VCaP (cell line): ENCODE results near the gene DEPDC5.

ENCODE experiments used
- H3K27ac ChIP-seq: fragments of 450-650 bp; 2 replicates; pipeline ENCODE4 v1.5.1; 2017
- CTCF ChIP-seq: fragments of 450-650 bp; conservative IDR thresholded peaks from 2 replicates; pipeline ENCODE4 v1.5.1; 2017; ENCODE audit warnings: mild to moderate bottlenecking, moderate library complexity

The DEPDC5 gene

GRCh38 chr22:31953261-31953660, 199.4 kb downstream of the DEPDC5 start:
- no peak for TF ChIP-seq CTCF
- no peak overlapping the region for H3K27ac ChIP-seq

GRCh38 chr22:31954535-31955523, 201.0 kb downstream of the DEPDC5 start:
- no peak overlapping the region for H3K27ac ChIP-seq
- no peak for TF ChIP-seq CTCF

GRCh38 chr22:31956360-31956759, 202.5 kb downstream of the DEPDC5 start:
- no peak for TF ChIP-seq CTCF
- no peak overlapping the region for H3K27ac ChIP-seq
